CD4-positive, alpha-beta T cell treated with Interleukin-17A for 1 hour (primary cell): Measurements from ENCODE around the gene NOSTRIN.
"Not testable (repeated sequence)": the region's sequence is repeated elsewhere in the genome, so short reads cannot be mapped to it uniquely, and the experiment has no call there.

ENCODE experiments used
- DNase-seq: peaks from one replicate; pipeline ENCODE4 v3.0.0-alpha.2; 2020

The NOSTRIN gene, protein sequence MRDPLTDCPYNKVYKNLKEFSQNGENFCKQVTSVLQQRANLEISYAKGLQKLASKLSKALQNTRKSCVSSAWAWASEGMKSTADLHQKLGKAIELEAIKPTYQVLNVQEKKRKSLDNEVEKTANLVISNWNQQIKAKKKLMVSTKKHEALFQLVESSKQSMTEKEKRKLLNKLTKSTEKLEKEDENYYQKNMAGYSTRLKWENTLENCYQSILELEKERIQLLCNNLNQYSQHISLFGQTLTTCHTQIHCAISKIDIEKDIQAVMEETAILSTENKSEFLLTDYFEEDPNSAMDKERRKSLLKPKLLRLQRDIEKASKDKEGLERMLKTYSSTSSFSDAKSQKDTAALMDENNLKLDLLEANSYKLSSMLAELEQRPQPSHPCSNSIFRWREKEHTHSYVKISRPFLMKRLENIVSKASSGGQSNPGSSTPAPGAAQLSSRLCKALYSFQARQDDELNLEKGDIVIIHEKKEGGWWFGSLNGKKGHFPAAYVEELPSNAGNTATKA

GRCh38 chr2:168801961-168802858, at the start of gene NOSTRIN:
TSS of gene NOSTRIN (plus strand) at chr2:168802637. CDS start at chr2:168802647, 10 bp downstream.
- no peak for DNase-seq

- no peak for DNase-seq
These were observed 48.6 kb upstream of the NOSTRIN start for GRCh38 chr2:168753765-168754329.

GRCh38 chr2:168757223-168757622, 45.2 kb upstream of the NOSTRIN start:
- DNase-seq = no peak

GRCh38 chr2:168758970-168759820, 43.2 kb upstream of the NOSTRIN start:
- DNase-seq = peak; percentile 67

DNA sequence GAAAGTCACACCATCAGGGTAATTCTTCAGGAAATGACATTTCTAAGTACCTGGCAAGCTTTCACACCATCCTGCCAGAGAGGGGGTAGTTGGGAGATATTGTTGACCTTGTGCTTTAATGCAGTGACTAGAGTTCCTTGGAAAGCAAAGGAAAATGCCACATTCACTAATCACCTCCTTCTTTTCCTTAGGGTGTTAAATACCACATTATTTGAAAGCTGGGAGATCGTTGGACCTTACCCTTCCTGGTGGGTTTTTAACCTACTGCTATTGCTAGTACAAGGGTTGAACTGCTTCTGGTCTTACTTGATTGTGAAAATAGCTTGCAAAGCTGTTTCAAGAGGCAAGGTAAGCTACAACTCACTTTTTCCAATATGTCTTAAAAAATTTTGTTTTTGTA, 37.0 kb upstream of the NOSTRIN start:
- DNase-seq = no peak

GRCh38 chr2:168766600-168766999, 35.8 kb upstream of the NOSTRIN start:
- DNase-seq = no peak

DNA sequence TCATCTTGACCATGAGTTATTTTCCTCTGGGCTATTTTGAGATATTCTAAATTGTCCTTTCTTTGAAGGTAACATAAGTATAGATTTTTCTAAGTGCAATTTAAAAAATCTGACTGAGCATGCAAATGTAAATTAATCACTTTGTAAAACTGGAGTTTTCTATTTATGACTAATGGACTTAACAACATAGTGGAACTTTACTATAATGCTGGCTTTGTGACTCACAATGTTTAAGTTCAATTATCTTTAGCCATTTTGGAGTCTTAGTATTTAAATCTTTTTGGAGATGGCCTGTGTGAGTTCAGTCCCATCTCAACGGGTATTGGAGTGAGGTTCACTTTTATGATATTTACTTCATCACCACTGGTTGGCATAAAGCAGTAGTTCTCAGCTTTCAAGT, 35.2 kb upstream of the NOSTRIN start:
- DNase-seq = no peak

- not testable (repeated sequence) for DNase-seq
These were observed 34.1 kb upstream of the NOSTRIN start for GRCh38 chr2:168768357-168768756.

GRCh38 chr2:168770796-168771195, 31.6 kb upstream of the NOSTRIN start:
- no peak for DNase-seq

GRCh38 chr2:168772704-168773103, 29.7 kb upstream of the NOSTRIN start:
- no peak for DNase-seq

- DNase-seq = no peak
These were observed 29.3 kb upstream of the NOSTRIN start for GRCh38 chr2:168773128-168773527.

GRCh38 chr2:168773719-168774521, 28.5 kb upstream of the NOSTRIN start:
- peak; percentile 30 for DNase-seq

GRCh38 chr2:168775837-168776236, 26.6 kb upstream of the NOSTRIN start:
- DNase-seq = no peak

DNA sequence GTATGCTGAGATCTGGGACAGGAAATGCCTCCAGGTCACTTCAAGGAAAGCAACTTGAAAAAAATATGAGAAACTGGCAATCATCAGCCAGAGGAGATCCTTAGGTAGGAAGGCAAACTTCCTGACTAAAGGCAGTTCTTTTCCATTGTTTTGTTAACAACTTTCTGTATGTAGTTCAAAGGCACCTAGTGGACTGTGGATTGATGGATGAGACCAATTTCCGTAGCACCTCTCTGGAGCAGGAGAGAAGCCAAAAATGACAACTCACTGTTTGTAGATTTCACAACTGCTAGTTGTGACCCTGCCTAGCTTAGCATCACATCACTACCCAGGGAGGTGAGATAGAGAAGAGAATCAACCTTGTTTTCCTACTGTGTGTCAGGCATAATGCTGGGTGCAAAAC, 21.8 kb upstream of the NOSTRIN start:
- no peak for DNase-seq

DNA sequence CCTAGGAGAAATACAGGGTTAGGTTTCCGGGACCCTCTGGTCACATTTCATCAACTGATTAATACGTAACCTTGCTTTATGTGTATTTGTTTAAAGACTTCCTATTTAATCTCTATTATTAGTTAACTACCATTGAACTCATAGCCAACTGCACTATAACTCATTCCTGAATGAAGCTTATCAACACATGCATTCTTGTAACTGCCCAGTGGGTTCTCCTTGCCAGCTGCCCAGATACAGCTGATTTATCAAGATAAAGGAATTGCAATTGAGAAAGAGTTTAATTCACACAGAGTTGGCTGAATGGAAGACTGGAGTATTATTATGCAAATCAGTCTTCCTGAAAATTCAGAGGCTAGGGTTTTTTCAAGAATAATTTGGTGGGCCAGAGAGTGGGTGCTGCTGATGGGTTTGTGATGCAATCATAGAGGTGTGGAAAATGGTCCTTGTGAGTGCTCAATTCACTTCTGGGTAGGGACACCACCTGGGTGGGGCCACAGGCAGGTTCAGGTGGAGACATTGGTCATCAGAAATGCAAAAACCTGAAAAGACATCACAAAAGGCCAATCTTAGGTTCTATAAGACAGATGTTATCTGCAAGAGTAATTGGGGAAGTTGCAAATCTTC, 21.1 kb upstream of the NOSTRIN start:
- no peak for DNase-seq

DNA sequence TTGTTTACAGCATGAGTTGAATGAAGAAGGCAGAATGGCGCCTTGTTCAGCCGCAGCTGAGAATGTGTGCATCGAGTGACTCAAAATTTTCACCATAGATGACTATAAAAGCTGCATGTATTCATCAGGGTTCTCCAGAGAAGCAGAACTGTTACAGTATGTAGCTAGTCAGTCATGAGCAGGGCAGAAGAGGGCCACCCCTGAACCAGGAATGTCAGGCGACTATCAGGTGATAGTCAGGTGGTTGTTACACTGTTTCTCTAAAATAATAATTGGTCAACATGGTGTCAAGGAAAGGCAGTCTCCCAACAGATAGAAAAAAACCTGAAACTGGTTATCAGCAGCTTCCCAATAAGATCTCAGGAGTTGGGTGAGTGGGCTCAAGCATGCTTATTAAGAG, 20.2 kb upstream of the NOSTRIN start:
- no peak for DNase-seq

DNA sequence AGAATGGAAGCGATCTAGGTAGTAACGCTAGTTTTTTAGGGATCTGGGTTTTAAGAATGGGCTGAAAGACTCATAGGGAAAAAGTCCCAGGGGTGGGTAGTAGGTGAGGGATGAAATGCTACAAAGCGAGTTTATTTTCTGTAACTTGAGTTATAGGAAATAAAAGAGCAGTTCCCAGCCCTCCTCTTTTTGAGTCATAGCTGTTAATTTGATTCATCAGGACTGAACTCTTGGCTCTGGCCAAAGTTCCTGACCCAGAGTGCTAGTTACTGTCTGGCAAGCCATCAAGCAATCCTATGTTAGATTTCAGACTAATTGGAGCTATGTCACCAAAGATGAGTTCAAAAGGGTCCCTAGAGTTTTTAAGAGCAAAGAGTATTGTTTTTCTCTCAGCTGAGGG, 17.4 kb upstream of the NOSTRIN start:
- no peak for DNase-seq

DNA sequence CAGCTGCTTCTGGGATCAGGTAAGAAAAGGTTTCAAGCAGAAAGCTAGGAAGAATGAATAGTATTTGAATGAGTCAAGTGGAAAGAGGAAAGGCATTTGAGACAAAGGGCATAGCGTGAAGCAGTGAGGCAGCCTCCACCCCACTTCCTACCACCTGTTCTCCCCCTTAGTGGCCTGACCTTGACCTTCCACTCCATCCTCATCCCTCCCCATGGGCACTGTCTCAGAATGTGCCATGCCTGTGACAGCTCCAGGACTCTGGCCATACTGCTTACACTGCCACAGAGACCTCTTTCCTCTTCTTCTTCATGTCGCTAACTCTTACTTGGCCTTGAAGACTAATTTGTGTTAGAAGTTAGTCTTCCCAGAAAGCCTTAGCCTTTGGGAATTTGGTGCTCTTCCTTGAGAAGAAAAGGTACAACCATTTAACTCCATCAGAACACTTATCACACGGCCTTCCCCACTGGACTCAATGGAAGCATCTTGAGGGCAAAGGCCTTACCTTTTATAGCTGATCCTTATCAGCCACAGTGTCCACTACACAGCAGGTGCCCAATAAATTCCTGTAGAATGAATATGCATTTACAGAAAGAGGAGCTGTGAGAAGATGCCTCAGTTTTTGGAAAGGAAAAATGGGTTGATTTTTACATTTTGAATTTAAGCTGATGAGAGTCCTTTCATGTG, 15.2 kb upstream of the NOSTRIN start:
- DNase-seq = no peak

DNA sequence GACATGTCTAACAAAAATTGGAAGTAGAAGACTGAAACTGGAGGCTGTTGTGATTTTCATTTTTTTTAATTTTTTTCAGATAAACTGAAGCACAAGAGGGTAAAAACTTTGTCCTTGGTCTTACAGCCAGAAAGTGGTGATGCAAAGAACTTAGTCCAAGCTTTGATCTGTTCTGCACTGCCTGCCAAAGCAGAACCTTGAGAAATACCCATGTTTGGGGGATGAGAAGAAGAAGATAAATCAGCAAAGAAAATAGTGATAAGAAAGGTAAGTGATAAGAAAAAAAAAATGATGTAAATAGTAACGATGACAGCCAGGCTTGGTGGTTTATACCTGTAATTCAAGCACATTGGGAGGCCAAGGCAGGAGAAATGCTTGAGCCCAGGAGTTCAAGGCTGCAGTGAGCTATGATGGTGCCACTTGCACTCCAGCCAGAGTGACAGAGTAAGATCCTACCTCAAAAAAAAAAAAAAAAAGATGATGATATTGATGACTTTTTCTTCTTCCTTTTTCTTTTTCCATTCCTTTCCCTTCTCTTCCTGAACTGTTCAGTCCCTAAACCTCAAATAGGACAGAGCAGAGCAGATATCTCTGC, 14.6 kb upstream of the NOSTRIN start:
- no peak for DNase-seq

DNA sequence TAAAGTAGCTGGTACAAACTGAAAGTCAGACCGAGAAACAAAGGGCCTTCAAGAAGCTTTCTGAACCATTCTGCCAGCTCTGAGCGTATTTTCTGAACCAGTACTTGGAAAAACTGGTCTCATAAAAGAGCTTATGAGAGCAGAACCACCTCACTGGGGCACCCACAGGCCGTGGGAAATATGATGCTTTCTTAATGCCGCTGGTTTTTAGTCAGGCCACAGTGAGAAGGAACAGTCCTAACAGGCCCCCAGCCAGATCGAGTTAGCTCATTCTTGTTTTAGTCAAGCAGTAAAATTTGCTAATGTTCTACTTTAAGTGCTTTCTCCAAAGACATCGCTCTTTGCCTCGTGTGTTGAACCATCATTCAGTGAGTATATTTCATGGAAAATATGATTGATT, 12.7 kb upstream of the NOSTRIN start:
- no peak for DNase-seq
